VCaP (cell line): ENCODE results near the gene TMEM250.

Experiments used
- H3K27ac ChIP-seq: fragments of 450-650 bp; 2 replicates; pipeline ENCODE4 v1.5.1; 2017
- CTCF ChIP-seq: fragments of 450-650 bp; conservative IDR thresholded peaks from 2 replicates; pipeline ENCODE4 v1.5.1; 2017; ENCODE audit warnings: mild to moderate bottlenecking, moderate library complexity

The TMEM250 gene

GRCh38 chr9:136093346-136093986, 25.2 kb downstream of the TMEM250 start:
- TF ChIP-seq CTCF = no peak
- H3K27ac ChIP-seq = peak overlapping the region; percentile 88

GRCh38 chr9:136092741-136093140, 25.9 kb downstream of the TMEM250 start:
- peak overlapping the region; percentile 88 for H3K27ac ChIP-seq

GRCh38 chr9:136092353-136092650, 26.4 kb downstream of the TMEM250 start:
- H3K27ac ChIP-seq = no peak overlapping the region
- TF ChIP-seq CTCF = no peak

More at GRCh38 chr9:136092741-136093140, 25.9 kb downstream of the TMEM250 start:
- TF ChIP-seq CTCF = no peak

GRCh38 chr9:136091582-136092352, 26.9 kb downstream of the TMEM250 start:
- TF ChIP-seq CTCF = no peak
- no peak overlapping the region; the same call in 1 of the 2 replicates for H3K27ac ChIP-seq

- no peak overlapping the region; the same call in 1 of the 2 replicates for H3K27ac ChIP-seq
- TF ChIP-seq CTCF = no peak
These were observed 27.7 kb downstream of the TMEM250 start for GRCh38 chr9:136090768-136091581.

- no peak for TF ChIP-seq CTCF
- H3K27ac ChIP-seq = no peak overlapping the region
These were observed 28.5 kb downstream of the TMEM250 start for GRCh38 chr9:136090056-136090735.

- TF ChIP-seq CTCF = peak; percentile 66
- H3K27ac ChIP-seq = no peak overlapping the region; the same call in 1 of the 2 replicates
These were observed 29.0 kb downstream of the TMEM250 start for GRCh38 chr9:136089697-136090045.
